GM23248 (cell line): Measurements from ENCODE around the gene ALDH4A1. TPM values are rescaled to one million over a fixed set of nuclear protein-coding genes. Genes with fewer than 3 reads are reported as not detected.

Source experiments
- DNase-seq: peaks from one replicate; pipeline ENCODE4 v3.0.0-alpha.2; 2015
- H2AFZ ChIP-seq: fragments of 200-600 bp; sonication (generic); 2 replicates; pipeline ENCODE4 v1.6.1; 2016; ENCODE audit warnings: antibody characterized with exemption
- H3F3A ChIP-seq: fragments of 200-600 bp; sonication (generic); 2 replicates; pipeline ENCODE4 v1.6.1; 2016; ENCODE audit warnings: mild to moderate bottlenecking, antibody characterized with exemption, mixed run types; ENCODE audit not compliant: insufficient read depth
- H3K27ac ChIP-seq: fragments of 200-600 bp; sonication (generic); 2 replicates; pipeline ENCODE4 v1.5.1; 2016; ENCODE audit warnings: mild to moderate bottlenecking
- H3K27me3 ChIP-seq: fragments of 200-600 bp; sonication (generic); replicated peaks from 2 replicates; pipeline ENCODE4 v1.6.1; 2016; ENCODE audit warnings: mild to moderate bottlenecking; ENCODE audit not compliant: insufficient read depth
- H3K36me3 ChIP-seq: fragments of 200-600 bp; sonication (generic); 2 replicates; pipeline ENCODE4 v1.6.1; 2016; ENCODE audit warnings: low read depth, mild to moderate bottlenecking
- H3K4me1 ChIP-seq: fragments of 200-600 bp; sonication (generic); 2 replicates; pipeline ENCODE4 v1.6.1; 2016; ENCODE audit warnings: mild to moderate bottlenecking; ENCODE audit not compliant: insufficient read depth
- H3K4me2 ChIP-seq: fragments of 200-600 bp; sonication (generic); one replicate; pipeline ENCODE4 v1.6.1; 2016; ENCODE audit warnings: mild to moderate bottlenecking; ENCODE audit not compliant: unreplicated experiment
- H3K4me3 ChIP-seq: fragments of 200-600 bp; sonication (generic); 2 replicates; pipeline ENCODE4 v1.5.1; 2016; ENCODE audit warnings: mild to moderate bottlenecking
- H3K79me2 ChIP-seq: fragments of 200-600 bp; sonication (generic); 2 replicates; pipeline ENCODE4 v1.6.1; 2016; ENCODE audit warnings: mild to moderate bottlenecking; ENCODE audit not compliant: insufficient read depth
- H3K9ac ChIP-seq: fragments of 200-600 bp; sonication (generic); 2 replicates; pipeline ENCODE4 v1.6.1; 2016; ENCODE audit warnings: mild to moderate bottlenecking
- H3K9me2 ChIP-seq: fragments of 200-600 bp; sonication (generic); 2 replicates; pipeline ENCODE4 v1.6.1; 2016; ENCODE audit warnings: mixed run types, mild to moderate bottlenecking, moderate library complexity; ENCODE audit not compliant: insufficient read depth
- H3K9me3 ChIP-seq: fragments of 200-600 bp; sonication (generic); one replicate; pipeline ENCODE4 v1.6.1; 2017; ENCODE audit warnings: low read depth
- H4K20me1 ChIP-seq: fragments of 200-600 bp; sonication (generic); 2 replicates; pipeline ENCODE4 v1.6.0; 2016; ENCODE audit not compliant: insufficient read depth
- EZH2 ChIP-seq: fragments of 200-600 bp; sonication (generic); IDR thresholded peaks from 2 replicates; pipeline ENCODE4 v1.6.1; 2018; ENCODE audit warnings: antibody characterized with exemption, mild to moderate bottlenecking; ENCODE audit not compliant: insufficient read depth, poor library complexity, severe bottlenecking
- EZH2phosphoT487 ChIP-seq: fragments of 200-600 bp; sonication (generic); IDR thresholded peaks from 2 replicates; pipeline ENCODE4 v1.6.1; 2018; ENCODE audit warnings: antibody characterized with exemption, moderate library complexity, mild to moderate bottlenecking, low read depth; ENCODE audit not compliant: insufficient read depth
- WGBS, 2 experiments: methylation state at CpG; one replicate each; pipeline ENCODE4 v1.1.6; 2015 to 2017; ENCODE audit warnings: low lambda C conversion rate in 2 of 2, low coverage in 1 of 2; ENCODE audit errors: missing lambda C conversion rate in 2 of 2; 5-methylcytosine and 5-hydroxymethylcytosine counted together
- in situ Hi-C: fragments of 300-500 bp; cut with MboI; formaldehyde crosslinking; loops from 2 replicates; pipeline ENCODE4 v1.15.0; 2020
- polyA plus RNA-seq: library from polyadenylated mRNA; unstranded; fragments of >200 nt; fragmentation: Nextera tagmentation; extraction: Ambion mirVana; gene quantifications from 2 replicates; pipeline ENCODE4 v1.2.1, GENCODE V29; 2016
- total RNA-seq: library from RNA; depleted of rRNA; stranded (reverse); fragments of >200 nt; shearing (Covaris generic); gene quantifications from 2 replicates; pipeline ENCODE4 v1.2.3, GENCODE V29; 2014

The ALDH4A1 gene
- total and polyA plus RNA-seq, 2 experiments from 2014 or later, result 10.9 to 13.3 TPM

GRCh38 chr1:18946550-18947381 lies 44.4 kb upstream of the ALDH4A1 start:
- 47 to 49% methylated on average over 15 of the region's 15 CpGs for WGBS, 2 experiments
- H4K20me1 ChIP-seq, result no peaks in the 10 kb centered on the region

GRCh38 chr1:18945401-18945849 lies 43.1 kb upstream of the ALDH4A1 start:
- TF ChIP-seq EZH2 (no peak), EZH2phosphoT487 (no peak)
- Histone ChIP-seq H3K4me1 (peaks cover 46% of the 10 kb centered on the region), H3K4me3 (no peak overlapping the region), H3K9me2 (no peaks in the 10 kb centered on the region), H3K36me3 (no peaks in the 10 kb centered on the region), H3K4me2 (no peak overlapping the region), H3F3A (peaks cover 38% of the 10 kb centered on the region), H3K79me2 (peaks cover 90% of the 10 kb centered on the region), H3K9ac (no peak overlapping the region), H3K9me3 (no peaks in the 10 kb centered on the region), H3K27ac (no peak overlapping the region), H3K27me3 (no peaks in the 10 kb centered on the region), H2AFZ (no peak overlapping the region), H4K20me1 (no peaks in the 10 kb centered on the region)
- WGBS, 2 experiments, result 44 to 46% methylated on average over 12 to 14 of the region's 14 CpGs
- no peak for DNase-seq
- in situ Hi-C loops, result no loop called here

More at GRCh38 chr1:18946550-18947381, 44.4 kb upstream of the ALDH4A1 start:
- in situ Hi-C loops, result no loop called here
- Histone ChIP-seq H3K4me2 (peak overlapping the region; percentile 69), H3K79me2 (peaks cover 90% of the 10 kb centered on the region), H3K4me3 (0 out of 2 replicates have a peak overlapping the region, but pooled peaks have one; percentile 2), H3K9me3 (no peaks in the 10 kb centered on the region), H3K4me1 (peaks cover 59% of the 10 kb centered on the region), H3K9me2 (no peaks in the 10 kb centered on the region), H3K36me3 (no peaks in the 10 kb centered on the region), H2AFZ (peak overlapping the region; percentile 38), H3F3A (peaks cover 46% of the 10 kb centered on the region), H3K27ac (peak overlapping the region; percentile 97), H3K27me3 (no peaks in the 10 kb centered on the region), H3K9ac (peak overlapping the region; percentile 65)
- peak; percentile 66 for DNase-seq
- TF ChIP-seq EZH2 (no peak), EZH2phosphoT487 (no peak)

GRCh38 chr1:18944810-18945209 lies 42.5 kb upstream of the ALDH4A1 start:
- Histone ChIP-seq H3K4me1 (peaks cover 46% of the 10 kb centered on the region), H3K4me3 (no peak overlapping the region), H3K27ac (no peak overlapping the region), H3K9me3 (no peaks in the 10 kb centered on the region), H3K9ac (no peak overlapping the region), H3K27me3 (no peaks in the 10 kb centered on the region), H4K20me1 (no peaks in the 10 kb centered on the region), H3F3A (peaks cover 32% of the 10 kb centered on the region), H2AFZ (no peak overlapping the region), H3K79me2 (peaks cover 91% of the 10 kb centered on the region), H3K4me2 (no peak overlapping the region), H3K36me3 (no peaks in the 10 kb centered on the region), H3K9me2 (no peaks in the 10 kb centered on the region)
- no peak for TF ChIP-seq EZH2phosphoT487
- in situ Hi-C loops, result no loop called here
- no peak for DNase-seq
- 54 to 55% methylated on average over 2 of the region's 2 CpGs for WGBS, 2 experiments

- Histone ChIP-seq H4K20me1 (no peaks in the 10 kb centered on the region), H3K79me2 (peaks cover 99% of the 10 kb centered on the region), H3K27ac (no peak overlapping the region), H3K9me3 (no peaks in the 10 kb centered on the region), H3F3A (peaks cover 24% of the 10 kb centered on the region), H3K36me3 (no peaks in the 10 kb centered on the region), H3K9ac (no peak overlapping the region), H3K4me1 (peaks cover 46% of the 10 kb centered on the region), H3K4me2 (no peak overlapping the region), H2AFZ (no peak overlapping the region), H3K4me3 (no peak overlapping the region), H3K9me2 (no peaks in the 10 kb centered on the region), H3K27me3 (no peaks in the 10 kb centered on the region)
- no peak for TF ChIP-seq EZH2phosphoT487
- TF ChIP-seq EZH2, result no peak
- DNase-seq, result no peak
- 94 to 95% methylated on average over 7 to 9 of the region's 9 CpGs for WGBS, 2 experiments
- in situ Hi-C loops, result no loop called here
These were observed 41.7 kb upstream of the ALDH4A1 start for GRCh38 chr1:18943914-18944572.
